Measurements from ENCODE around the gene SMTN.

Gene SMTN

GRCh38 chr22:31130873-31131272, 49.8 kb downstream of the SMTN start:
- H3K4me3 ChIP-seq (ENCODE audit: low read length): no peak overlapping the region
- TF ChIP-seq ZNF274 (IDR thresholded peaks at IDR 0.05; ENCODE audit: low read depth, low read length): no peak

DNA sequence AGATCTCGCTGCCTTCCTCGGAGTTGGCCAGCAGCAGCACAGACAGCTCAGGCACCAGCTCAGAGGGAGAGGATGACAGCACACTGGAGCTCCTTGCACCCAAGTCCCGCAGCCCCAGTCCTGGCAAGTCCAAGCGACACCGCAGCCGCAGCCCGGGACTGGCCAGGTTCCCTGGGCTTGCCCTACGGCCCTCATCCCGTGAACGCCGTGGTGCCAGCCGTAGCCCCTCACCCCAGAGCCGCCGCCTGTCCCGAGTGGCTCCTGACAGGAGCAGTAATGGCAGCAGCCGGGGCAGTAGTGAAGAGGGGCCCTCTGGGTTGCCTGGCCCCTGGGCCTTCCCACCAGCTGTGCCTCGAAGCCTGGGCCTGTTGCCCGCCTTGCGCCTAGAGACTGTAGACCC, 52.8 kb downstream of the SMTN start:
- no peak overlapping the region for H3K4me3 ChIP-seq (ENCODE audit: low read length)
- no peak for TF ChIP-seq ZNF274 (IDR thresholded peaks at IDR 0.05; ENCODE audit: low read depth, low read length)

DNA sequence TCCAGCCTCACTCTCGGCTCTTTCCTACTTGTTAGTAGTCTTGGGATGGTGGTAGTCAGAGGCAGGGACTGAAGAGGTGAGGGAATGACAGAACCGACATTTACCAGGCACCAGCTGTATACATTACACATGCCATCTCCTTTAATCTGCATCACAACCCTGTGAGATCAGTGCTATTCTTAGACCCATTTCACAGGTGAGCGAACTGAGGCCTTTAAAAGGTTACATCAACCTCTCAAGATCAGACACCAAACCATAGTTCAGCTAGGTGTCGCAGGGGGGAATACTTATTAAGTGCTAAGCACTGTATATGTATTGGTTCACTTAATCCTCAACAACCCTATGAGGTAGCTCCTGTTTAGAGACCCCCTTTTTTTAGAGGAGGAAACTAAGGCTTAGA, 53.6 kb downstream of the SMTN start:
- no peak overlapping the region for H3K4me3 ChIP-seq (ENCODE audit: low read length)
- no peak for TF ChIP-seq ZNF274 (IDR thresholded peaks at IDR 0.05; ENCODE audit: low read depth, low read length)

DNA sequence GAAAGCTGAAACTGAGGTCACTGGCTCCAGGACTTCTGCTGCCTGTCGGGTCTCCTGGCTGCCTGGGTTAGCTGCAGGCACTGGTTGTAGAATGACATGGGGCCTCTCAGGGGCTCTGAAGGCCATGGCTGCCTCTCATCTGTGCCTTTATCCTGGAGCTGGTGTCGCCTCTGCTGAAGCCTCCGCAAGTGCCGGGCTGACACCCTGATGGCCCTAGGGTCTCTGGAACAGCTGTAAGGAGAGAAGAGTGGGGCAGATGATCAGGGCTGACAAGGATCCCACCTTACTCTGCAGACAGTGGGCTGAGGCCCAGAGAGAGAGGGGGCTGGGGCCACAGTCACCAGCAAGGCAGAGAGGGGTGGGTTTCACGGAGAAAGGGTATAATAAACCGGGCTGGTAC, 54.6 kb downstream of the SMTN start:
- H3K4me3 ChIP-seq (ENCODE audit: low read length): no peak overlapping the region
- no peak for TF ChIP-seq ZNF274 (IDR thresholded peaks at IDR 0.05; ENCODE audit: low read depth, low read length)

GRCh38 chr22:31136155-31136554, 55.0 kb downstream of the SMTN start:
- TF ChIP-seq ZNF274 (IDR thresholded peaks at IDR 0.05; ENCODE audit: low read depth, low read length): no peak
- no peak overlapping the region for H3K4me3 ChIP-seq (ENCODE audit: low read length)

DNA sequence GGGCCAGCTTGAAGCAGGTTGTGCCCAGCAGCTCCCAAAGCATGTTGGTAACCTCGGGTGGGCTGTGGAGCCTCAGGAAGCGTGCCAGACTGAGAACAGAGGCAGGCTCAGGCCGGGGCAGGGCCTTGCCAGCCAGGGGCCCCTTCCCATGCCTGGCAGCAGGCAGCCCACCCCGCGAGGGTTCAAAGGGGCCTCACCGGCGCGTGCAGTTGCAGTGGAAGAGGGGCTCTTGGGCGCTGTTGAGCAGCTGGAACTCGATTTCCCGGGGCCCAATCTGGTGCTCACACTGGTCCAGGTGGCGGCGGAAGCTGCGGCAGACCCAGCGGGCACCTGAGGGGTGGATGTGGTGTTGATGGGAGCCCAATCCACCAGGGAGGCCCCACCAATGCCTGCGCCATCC, 55.6 kb downstream of the SMTN start:
- no peak for TF ChIP-seq ZNF274 (IDR thresholded peaks at IDR 0.05; ENCODE audit: low read depth, low read length)
- no peak overlapping the region for H3K4me3 ChIP-seq (ENCODE audit: low read length)

DNA sequence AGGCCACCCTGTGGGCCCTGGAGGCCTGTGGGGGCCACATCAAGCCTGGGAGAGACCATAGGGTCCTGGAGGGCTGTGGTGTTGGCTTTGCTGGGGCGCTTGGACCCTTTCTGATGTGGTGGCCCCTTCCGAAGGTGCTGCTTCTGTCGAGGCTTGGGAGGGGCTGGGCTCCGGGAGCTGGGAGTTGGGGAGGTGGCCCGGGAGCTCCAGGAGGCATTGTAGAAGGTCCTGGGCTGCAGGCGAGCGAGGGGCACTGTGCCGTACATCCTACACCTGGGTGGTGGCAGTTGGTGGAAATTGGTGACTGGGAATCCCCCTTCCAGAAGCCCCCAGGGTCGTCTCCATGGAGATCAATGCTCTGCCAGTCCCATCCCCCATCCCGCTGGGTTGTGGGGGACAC, 56.6 kb downstream of the SMTN start:
- no peak overlapping the region for H3K4me3 ChIP-seq (ENCODE audit: low read length)
- no peak for TF ChIP-seq ZNF274 (IDR thresholded peaks at IDR 0.05; ENCODE audit: low read depth, low read length)

GRCh38 chr22:31138126-31138525, 57.0 kb downstream of the SMTN start:
- H3K4me3 ChIP-seq (ENCODE audit: low read length): no peak overlapping the region
- TF ChIP-seq ZNF274 (IDR thresholded peaks at IDR 0.05; ENCODE audit: low read depth, low read length): no peak

- H3K4me3 ChIP-seq (ENCODE audit: low read length): no peak overlapping the region
- no peak for TF ChIP-seq ZNF274 (IDR thresholded peaks at IDR 0.05; ENCODE audit: low read depth, low read length)
Observed at GRCh38 chr22:31139066-31139465, 57.9 kb downstream of the SMTN start.

GRCh38 chr22:31139866-31140716, 59.0 kb downstream of the SMTN start, which contains the start of gene PLA2G3:
Gene PLA2G3 (minus strand): TSS chr22:31140508. CDS start chr22:31140354, 154 bp downstream.
- no peak within 1 kb of the TSS for H3K4me3 ChIP-seq (ENCODE audit: low read length)

DNA sequence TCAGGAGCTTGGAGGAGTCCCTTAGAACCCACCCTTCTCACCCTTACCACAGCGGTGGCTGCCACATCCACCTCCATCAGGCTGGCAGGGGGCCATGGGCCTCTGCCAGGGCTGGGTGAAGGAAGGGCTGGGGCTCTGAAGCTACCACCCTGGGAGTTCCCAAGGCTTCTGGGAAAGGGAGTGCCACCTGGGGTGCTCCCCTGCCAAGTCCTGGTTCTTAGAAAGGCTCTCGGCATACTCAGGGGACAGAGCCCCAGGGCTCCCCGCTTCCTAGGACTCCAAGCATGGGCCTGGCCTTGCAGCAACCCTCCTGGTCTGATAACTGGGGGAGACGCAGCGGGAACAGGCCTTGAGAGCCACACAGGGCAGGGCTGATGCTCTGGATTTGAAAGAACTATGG, 59.6 kb downstream of the SMTN start:
- no peak overlapping the region for H3K4me3 ChIP-seq (ENCODE audit: low read length)
- no peak for TF ChIP-seq ZNF274 (IDR thresholded peaks at IDR 0.05; ENCODE audit: low read depth, low read length)

More at GRCh38 chr22:31139866-31140716, 59.0 kb downstream of the SMTN start, which contains the start of gene PLA2G3:
- TF ChIP-seq ZNF274 (IDR thresholded peaks at IDR 0.05; ENCODE audit: low read depth, low read length): no peak

GRCh38 chr22:31141551-31141950, 60.4 kb downstream of the SMTN start:
- H3K4me3 ChIP-seq (ENCODE audit: low read length): no peak overlapping the region
- no peak for TF ChIP-seq ZNF274 (IDR thresholded peaks at IDR 0.05; ENCODE audit: low read depth, low read length)

DNA sequence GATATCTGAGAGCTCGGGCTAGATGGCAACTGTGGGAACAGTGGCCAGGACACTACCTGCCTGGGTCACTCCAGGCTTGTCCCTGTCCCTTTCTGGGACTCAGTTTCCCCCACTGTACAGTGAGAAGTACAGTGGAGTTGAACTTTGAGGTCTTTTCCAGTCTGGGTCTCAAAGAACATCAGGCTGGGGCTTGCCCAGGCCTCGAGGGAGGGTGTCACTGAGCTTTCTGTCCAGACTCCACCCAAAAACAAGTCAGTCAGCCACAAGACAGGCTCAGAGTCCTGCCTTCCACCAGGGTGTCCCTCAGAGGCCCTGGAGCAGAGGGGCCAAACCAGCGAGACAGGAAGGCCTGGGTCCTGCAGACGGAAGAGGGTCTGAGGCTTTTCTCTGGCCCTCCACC, 61.2 kb downstream of the SMTN start:
- TF ChIP-seq ZNF274 (IDR thresholded peaks at IDR 0.05; ENCODE audit: low read depth, low read length): no peak
- H3K4me3 ChIP-seq (ENCODE audit: low read length): no peak overlapping the region

- no peak for TF ChIP-seq ZNF274 (IDR thresholded peaks at IDR 0.05; ENCODE audit: low read depth, low read length)
- no peak overlapping the region for H3K4me3 ChIP-seq (ENCODE audit: low read length)
Observed at GRCh38 chr22:31143038-31143437, 61.9 kb downstream of the SMTN start.

DNA sequence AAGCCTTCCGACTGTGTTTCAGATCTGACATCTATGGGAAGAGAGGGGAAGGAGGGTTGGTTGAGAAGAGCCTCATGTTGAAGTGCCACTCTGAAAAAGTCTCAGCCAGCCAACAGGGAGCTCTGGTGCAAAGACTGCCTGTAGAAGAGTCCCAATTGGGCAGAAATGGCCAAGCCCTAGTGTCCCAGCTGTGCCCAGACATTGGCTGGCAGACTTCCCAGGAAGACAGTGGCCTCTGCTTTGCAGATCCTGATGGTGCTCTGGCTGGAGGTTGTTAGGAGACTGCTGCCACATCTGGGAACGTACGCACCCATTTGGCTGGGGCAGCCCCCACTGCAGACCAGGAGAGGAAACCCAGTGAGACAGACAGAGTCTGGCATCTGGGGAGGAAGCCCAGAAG, 62.4 kb downstream of the SMTN start:
- TF ChIP-seq ZNF274 (IDR thresholded peaks at IDR 0.05; ENCODE audit: low read depth, low read length): no peak

DNA sequence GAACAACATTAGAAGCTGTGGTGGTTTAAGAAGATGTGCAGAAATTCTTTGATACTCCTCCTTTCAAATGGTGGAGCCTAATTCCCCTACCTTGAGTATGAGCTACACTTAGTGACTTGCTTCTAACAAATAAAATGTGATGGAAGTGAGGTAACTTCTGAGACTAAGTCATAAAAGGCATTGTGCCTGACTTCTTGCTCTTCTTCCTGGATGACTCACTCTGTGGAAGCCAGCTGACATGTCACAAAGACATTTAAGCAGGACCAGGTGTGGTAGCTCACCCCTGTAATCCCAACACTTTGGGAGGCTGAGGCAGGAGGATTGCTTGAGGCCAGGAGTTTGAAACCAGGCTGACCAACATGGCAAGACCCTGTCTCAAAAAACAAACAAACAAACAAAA, 63.1 kb downstream of the SMTN start:
- H3K4me3 ChIP-seq (ENCODE audit: low read length): no peak overlapping the region
- no peak for TF ChIP-seq ZNF274 (IDR thresholded peaks at IDR 0.05; ENCODE audit: low read depth, low read length)

More for the DNA sequence above, 62.4 kb downstream of the SMTN start:
- no peak overlapping the region for H3K4me3 ChIP-seq (ENCODE audit: low read length)
